SH-SY5Y (cell line): ENCODE results near the gene MSI2.

Source experiments
- GATA2 ChIP-seq: IDR thresholded peaks from 2 replicates; pipeline ENCODE4 v1.6.1; 2011; ENCODE audit warnings: mild to moderate bottlenecking, low read depth, low read length
- GATA3 ChIP-seq: IDR thresholded peaks from 2 replicates; pipeline ENCODE4 v1.6.1; 2011; ENCODE audit warnings: low read depth, mild to moderate bottlenecking, low read length, moderate library complexity

GRCh38 chr17:57527221-57528057 is 271.1 kb downstream of the MSI2 start:
- TF ChIP-seq GATA2 (no peak), GATA3 (no peak)
